ENCODE results near the gene FGF14.

The FGF14 gene

DNA sequence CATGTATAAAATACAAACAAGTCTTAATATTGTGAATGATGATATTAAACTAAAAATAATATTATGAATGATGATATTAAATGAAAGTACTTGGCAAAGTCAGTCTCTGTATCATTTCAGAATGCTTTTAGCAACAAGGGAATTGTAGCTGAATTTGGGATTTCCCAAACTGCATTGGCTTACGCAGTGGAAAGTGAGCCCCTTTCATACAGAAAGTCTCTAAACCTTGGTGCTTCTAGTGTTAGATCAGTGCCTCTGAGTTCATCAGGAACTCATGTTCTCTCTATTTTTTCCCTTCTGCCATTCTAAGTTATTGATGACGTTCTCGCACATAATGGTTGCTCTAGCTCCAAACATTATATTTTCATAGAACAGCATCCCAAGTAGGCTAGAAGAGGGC is 649.4 kb downstream of the FGF14 start:
- in situ Hi-C loops (cut with HindIII; ENCODE audit: low sequenced_read_pairs), result loop anchor here (25.0 kb wide), 1 partner anchor 615 kb away; no protein-coding TSS in a partner anchor
- DNase-seq (ENCODE audit: low read depth), result no peak
- H3K4me3 ChIP-seq (ENCODE audit: low read depth, low read length), result no peak overlapping the region
- TF ChIP-seq, protein P1, sequence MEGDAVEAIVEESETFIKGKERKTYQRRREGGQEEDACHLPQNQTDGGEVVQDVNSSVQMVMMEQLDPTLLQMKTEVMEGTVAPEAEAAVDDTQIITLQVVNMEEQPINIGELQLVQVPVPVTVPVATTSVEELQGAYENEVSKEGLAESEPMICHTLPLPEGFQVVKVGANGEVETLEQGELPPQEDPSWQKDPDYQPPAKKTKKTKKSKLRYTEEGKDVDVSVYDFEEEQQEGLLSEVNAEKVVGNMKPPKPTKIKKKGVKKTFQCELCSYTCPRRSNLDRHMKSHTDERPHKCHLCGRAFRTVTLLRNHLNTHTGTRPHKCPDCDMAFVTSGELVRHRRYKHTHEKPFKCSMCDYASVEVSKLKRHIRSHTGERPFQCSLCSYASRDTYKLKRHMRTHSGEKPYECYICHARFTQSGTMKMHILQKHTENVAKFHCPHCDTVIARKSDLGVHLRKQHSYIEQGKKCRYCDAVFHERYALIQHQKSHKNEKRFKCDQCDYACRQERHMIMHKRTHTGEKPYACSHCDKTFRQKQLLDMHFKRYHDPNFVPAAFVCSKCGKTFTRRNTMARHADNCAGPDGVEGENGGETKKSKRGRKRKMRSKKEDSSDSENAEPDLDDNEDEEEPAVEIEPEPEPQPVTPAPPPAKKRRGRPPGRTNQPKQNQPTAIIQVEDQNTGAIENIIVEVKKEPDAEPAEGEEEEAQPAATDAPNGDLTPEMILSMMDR (IDR thresholded peaks at IDR 0.05; ENCODE audit: low read depth, low read length, missing control alignments), result no peak

DNA sequence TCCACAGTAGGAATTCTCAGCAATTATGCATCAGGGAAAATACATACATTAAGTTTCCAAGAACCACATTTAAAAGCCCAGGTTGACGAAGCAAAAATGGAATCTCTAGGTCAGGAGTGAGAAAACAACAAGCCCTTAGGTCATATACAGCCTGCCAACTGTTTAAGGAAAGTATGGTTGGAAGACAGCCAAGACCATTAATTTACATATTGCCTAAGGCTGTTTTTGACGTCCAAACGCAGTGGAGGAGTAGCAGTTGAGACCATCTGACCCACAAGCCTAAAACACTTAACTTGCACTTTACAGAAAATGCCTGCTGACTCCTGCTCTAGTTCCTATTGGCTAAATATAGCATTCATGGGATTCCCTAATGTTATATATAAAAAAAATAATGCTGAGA is 650.4 kb downstream of the FGF14 start:
- TF ChIP-seq, protein P1 (IDR thresholded peaks at IDR 0.05; ENCODE audit: low read depth, low read length, missing control alignments), result no peak
- peak; percentile 78 for DNase-seq (ENCODE audit: low read depth)
- in situ Hi-C loops (cut with HindIII; ENCODE audit: low sequenced_read_pairs), result loop anchor here (25.0 kb wide), 1 partner anchor 614 kb away; no protein-coding TSS in a partner anchor
- H3K4me3 ChIP-seq (ENCODE audit: low read depth, low read length), result no peak overlapping the region

DNA sequence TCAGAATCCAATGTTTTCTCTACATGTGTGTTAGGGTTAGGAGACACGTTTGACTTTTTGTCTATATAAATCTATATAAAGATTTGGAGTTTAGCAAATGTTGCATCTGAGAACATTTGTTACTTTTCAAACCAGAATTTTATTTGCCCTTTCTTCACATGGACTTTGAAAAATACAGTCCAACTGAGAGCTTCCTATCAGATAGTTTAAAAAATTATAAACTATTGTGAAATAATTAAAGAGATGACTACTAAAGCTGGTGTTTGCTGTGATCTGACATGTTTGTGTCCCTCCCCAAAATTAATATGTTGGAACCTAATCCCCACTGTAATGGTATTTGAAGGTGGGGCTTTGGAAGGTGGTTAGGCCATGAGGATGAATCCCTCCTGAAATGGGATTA is 652.3 kb downstream of the FGF14 start:
- no peak overlapping the region for H3K4me3 ChIP-seq (ENCODE audit: low read depth, low read length)
- no peak for DNase-seq (ENCODE audit: low read depth)
- in situ Hi-C loops (cut with HindIII; ENCODE audit: low sequenced_read_pairs), result no loop called here
- TF ChIP-seq, protein P1 (IDR thresholded peaks at IDR 0.05; ENCODE audit: low read depth, low read length, missing control alignments), result no peak

DNA sequence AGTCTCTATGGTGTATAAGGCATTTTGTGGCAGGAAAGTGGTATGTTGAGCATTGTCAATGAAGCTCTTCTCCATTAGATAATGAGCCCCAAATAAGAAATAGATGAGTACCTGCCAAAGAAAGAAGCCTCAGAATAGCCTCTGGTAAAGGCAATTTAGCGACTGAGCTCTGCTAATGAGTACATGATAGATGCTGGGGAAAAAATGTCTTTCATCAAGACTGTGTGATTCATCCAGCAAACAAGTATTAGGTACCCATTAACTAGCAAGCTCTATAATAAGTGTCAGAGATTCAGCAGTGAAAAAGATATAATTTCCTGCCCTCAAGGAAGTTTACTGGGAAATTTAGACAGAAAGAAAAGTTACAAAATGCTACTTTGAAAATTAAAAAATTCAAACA is 654.8 kb downstream of the FGF14 start:
- in situ Hi-C loops (cut with HindIII; ENCODE audit: low sequenced_read_pairs), result no loop called here
- H3K4me3 ChIP-seq (ENCODE audit: low read depth, low read length), result no peak overlapping the region
- TF ChIP-seq, protein P1 (IDR thresholded peaks at IDR 0.05; ENCODE audit: low read depth, low read length, missing control alignments), result no peak
- DNase-seq (ENCODE audit: low read depth), result no peak

DNA sequence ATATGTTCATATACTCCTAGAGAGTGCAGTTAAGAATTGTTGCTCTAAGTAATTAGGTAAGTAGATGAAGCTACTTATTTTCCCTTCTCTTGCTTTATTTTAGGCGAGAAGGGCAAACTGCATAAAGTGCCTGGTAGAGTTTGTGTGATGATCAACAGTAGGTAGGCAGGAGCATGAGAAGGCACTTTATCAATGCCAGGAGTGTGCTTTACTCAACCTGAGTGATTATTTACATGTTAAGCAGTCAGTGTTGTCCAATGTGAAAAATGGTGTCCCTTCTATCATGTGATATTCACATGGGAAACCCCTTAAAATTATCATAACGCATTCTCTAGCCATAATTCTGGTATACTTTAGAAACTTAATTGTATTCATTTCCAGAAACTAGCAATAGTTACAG is 655.3 kb downstream of the FGF14 start:
- in situ Hi-C loops (cut with HindIII; ENCODE audit: low sequenced_read_pairs), result no loop called here
- H3K4me3 ChIP-seq (ENCODE audit: low read depth, low read length), result no peak overlapping the region
- TF ChIP-seq, protein P1 (IDR thresholded peaks at IDR 0.05; ENCODE audit: low read depth, low read length, missing control alignments), result no peak
- DNase-seq (ENCODE audit: low read depth), result no peak

DNA sequence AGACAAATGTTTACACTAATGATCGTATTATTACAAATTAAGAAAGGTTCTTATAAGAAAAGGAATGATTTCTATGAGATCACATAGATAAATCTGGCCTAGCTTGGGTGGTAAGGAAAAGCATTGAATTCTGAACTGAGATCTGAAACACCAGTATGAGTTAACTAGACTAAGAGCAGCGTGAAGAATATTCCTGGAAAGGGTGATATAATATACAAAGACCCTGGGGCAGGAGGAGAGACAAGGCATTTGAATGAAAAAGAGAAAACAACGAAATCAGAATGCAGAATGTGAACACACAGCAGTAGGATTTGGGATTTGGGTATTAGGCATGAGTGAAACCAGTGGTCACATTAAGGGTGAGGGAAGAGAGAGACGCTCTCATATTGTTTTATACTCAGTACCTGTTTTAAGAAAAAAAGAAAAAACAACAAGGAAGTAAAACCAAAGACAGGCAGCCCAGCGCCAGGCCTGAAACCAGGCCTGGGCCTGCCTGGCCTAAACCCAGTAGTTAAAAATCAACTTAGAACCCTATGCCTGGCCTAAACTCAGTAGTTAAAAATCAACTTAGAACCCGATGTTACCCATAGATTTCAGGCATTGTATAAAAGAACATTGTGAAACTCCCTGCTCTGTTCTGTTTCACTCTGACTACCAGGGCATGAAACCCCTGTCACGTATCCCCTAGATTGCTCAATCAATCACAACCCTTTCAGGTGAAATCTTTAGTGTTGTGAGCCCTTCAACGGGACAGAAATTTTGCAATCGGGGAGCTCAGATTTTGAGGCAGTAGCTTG is 662.3 kb downstream of the FGF14 start:
- TF ChIP-seq, protein P1 (IDR thresholded peaks at IDR 0.05; ENCODE audit: low read depth, low read length, missing control alignments), result no peak
- DNase-seq (ENCODE audit: low read depth), result no peak
- in situ Hi-C loops (cut with HindIII; ENCODE audit: low sequenced_read_pairs), result loop anchor here (10.0 kb wide), 1 partner anchor 225 kb away; no protein-coding TSS in a partner anchor
- no peak overlapping the region for H3K4me3 ChIP-seq (ENCODE audit: low read depth, low read length)

All from astrocyte of the cerebellum (primary cell).